ENCODE results near the gene RNF130. TPM values are rescaled to one million over a fixed set of nuclear protein-coding genes. Genes with fewer than 3 reads are reported as not detected.
A peak's percentile ranks its signal among the peaks of the same experiment; 100 is the strongest.

The RNF130 gene
- total and polyA plus RNA-seq, 2 donors from 2014 or later = 73.9 to 88.1 TPM

- DNase-seq = peak in 3 of 5 donors; percentile 5 to 60 (median 31)
- FAIRE-seq = no peak
- Histone ChIP-seq H3K4me1 (ENCODE audit: control insufficient read depth in 2 of 3, insufficient read depth in 2 of 3, low read depth in 1 of 3, low read length in 3 of 3) (no peaks in the 10 kb centered on the region), H3K36me3 (ENCODE audit: control insufficient read depth in 2 of 3, insufficient read depth in 3 of 3, low read length in 3 of 3) (no peaks in the 10 kb centered on the region), H3K9ac (ENCODE audit: low read length in 3 of 3) (no peak overlapping the region), H3K4me3 (ENCODE audit: low read length in 3 of 3) (no peak overlapping the region), H3K9me3 (ENCODE audit: control insufficient read depth in 2 of 3, insufficient read depth in 1 of 3, low read length in 3 of 3) (no peaks in the 10 kb centered on the region), H3K27me3 (ENCODE audit: control insufficient read depth, insufficient read depth, low read length) (no peaks in the 10 kb centered on the region), H3K27ac (ENCODE audit: low read depth in 2 of 2, low read length in 2 of 2) (no peak overlapping the region)
- intact Hi-C loops (cut with DNase I) = no loop called here
- TF ChIP-seq CTCF (IDR thresholded peaks at IDR 0.05; ENCODE audit: borderline replicate concordance, extremely low read depth, insufficient read depth) = no peak
These were observed 42.9 kb upstream of the RNF130 start for GRCh38 chr5:180114304-180115003.

GRCh38 chr5:180113660-180114303 is 42.2 kb upstream of the RNF130 start:
- no peak for TF ChIP-seq CTCF (IDR thresholded peaks at IDR 0.05; ENCODE audit: borderline replicate concordance, extremely low read depth, insufficient read depth)
- Histone ChIP-seq H3K27ac (ENCODE audit: low read depth in 2 of 2, low read length in 2 of 2) (no peak overlapping the region), H3K4me1 (ENCODE audit: control insufficient read depth in 2 of 3, insufficient read depth in 2 of 3, low read depth in 1 of 3, low read length in 3 of 3) (no peaks in the 10 kb centered on the region), H3K9ac (ENCODE audit: low read length in 3 of 3) (no peak overlapping the region), H3K36me3 (ENCODE audit: control insufficient read depth in 2 of 3, insufficient read depth in 3 of 3, low read length in 3 of 3) (no peaks in the 10 kb centered on the region), H3K4me3 (ENCODE audit: low read length in 3 of 3) (no peak overlapping the region), H3K9me3 (ENCODE audit: control insufficient read depth in 2 of 3, insufficient read depth in 1 of 3, low read length in 3 of 3) (no peaks in the 10 kb centered on the region), H3K27me3 (ENCODE audit: control insufficient read depth, insufficient read depth, low read length) (no peaks in the 10 kb centered on the region)
- intact Hi-C loops (cut with DNase I) = no loop called here
- FAIRE-seq (no peak), DNase-seq (peak in 2 of 5 donors; percentile 26 to 45)

- intact Hi-C loops (cut with DNase I) = no loop called here
- no peak overlapping the region for H3K4me3 ChIP-seq (ENCODE audit: low read length in 3 of 3)
- H3K4me1 ChIP-seq (ENCODE audit: control insufficient read depth in 2 of 3, insufficient read depth in 2 of 3, low read depth in 1 of 3, low read length in 3 of 3) = no peaks in the 10 kb centered on the region
- no peaks in the 10 kb centered on the region for H3K9me3 ChIP-seq (ENCODE audit: control insufficient read depth in 2 of 3, insufficient read depth in 1 of 3, low read length in 3 of 3)
- peak in 2 of 5 donors; percentile 23 to 45 for DNase-seq
- no peaks in the 10 kb centered on the region for H3K36me3 ChIP-seq (ENCODE audit: control insufficient read depth in 2 of 3, insufficient read depth in 3 of 3, low read length in 3 of 3)
- TF ChIP-seq CTCF (IDR thresholded peaks at IDR 0.05; ENCODE audit: borderline replicate concordance, extremely low read depth, insufficient read depth) = no peak
- H3K27ac ChIP-seq (ENCODE audit: low read depth in 2 of 2, low read length in 2 of 2) = no peak overlapping the region
- no peak for FAIRE-seq
- H3K27me3 ChIP-seq (ENCODE audit: control insufficient read depth, insufficient read depth, low read length) = no peaks in the 10 kb centered on the region
- no peak overlapping the region for H3K9ac ChIP-seq (ENCODE audit: low read length in 3 of 3)
These were observed 40.8 kb upstream of the RNF130 start for GRCh38 chr5:180112181-180112861.
